OCI-LY3 (cell line): Measurements from ENCODE around the gene SND1.

Experiments used
- CTCF ChIP-seq: fragments of 200-600, 300-600 bp; sonication (generic); IDR thresholded peaks from 2 replicates; pipeline ENCODE4 v1.5.1; 2014; ENCODE audit warnings: antibody characterized with exemption, low read length, low read depth
- EZH2phosphoT487 ChIP-seq: fragments of 200-600 bp; shearing (Covaris generic); IDR thresholded peaks from 2 replicates; pipeline ENCODE4 v1.6.1; 2018; ENCODE audit warnings: antibody characterized with exemption, mixed run types, low read depth

GRCh38 chr7:127873151-127873550, 221.2 kb downstream of the SND1 start:
- no peak for TF ChIP-seq CTCF
- no peak for TF ChIP-seq EZH2phosphoT487
